ENCODE results near the gene TSPYL1.

The TSPYL1 gene

GRCh38 chr6:116267836-116268588, 11.7 kb downstream of the TSPYL1 start:
- no peak overlapping the region for H3K4me3 ChIP-seq (ENCODE audit: low read length in 2 of 2)
- H3K27me3 ChIP-seq (ENCODE audit: control insufficient read depth in 2 of 2, insufficient read depth in 2 of 2, low read length in 2 of 2): no peaks in the 10 kb centered on the region

GRCh38 chr6:116266803-116267202, 12.9 kb downstream of the TSPYL1 start:
- H3K27ac ChIP-seq (ENCODE audit: low read depth in 2 of 2, low read length in 2 of 2): no peak overlapping the region
- no peaks in the 10 kb centered on the region for H3K27me3 ChIP-seq (ENCODE audit: control insufficient read depth in 2 of 2, insufficient read depth in 2 of 2, low read length in 2 of 2)
- no peaks in the 10 kb centered on the region for H3K4me1 ChIP-seq (ENCODE audit: control insufficient read depth in 2 of 2, insufficient read depth in 2 of 2, low read length in 2 of 2)
- no peak overlapping the region for H3K4me3 ChIP-seq (ENCODE audit: low read length in 2 of 2)
- no peak overlapping the region for H3K9ac ChIP-seq (ENCODE audit: low read depth in 1 of 2, low read length in 2 of 2)
- H3K36me3 ChIP-seq (ENCODE audit: control insufficient read depth in 2 of 2, insufficient read depth in 2 of 2, low read length in 2 of 2): peaks cover 12 to 17% of the 10 kb centered on the region in 2 donors
- H3K9me3 ChIP-seq (ENCODE audit: control insufficient read depth in 2 of 2, low read length in 2 of 2): no peaks in the 10 kb centered on the region

More at GRCh38 chr6:116267836-116268588, 11.7 kb downstream of the TSPYL1 start:
- Histone ChIP-seq H3K9ac (ENCODE audit: low read depth in 1 of 2, low read length in 2 of 2) (no peak overlapping the region), H3K4me1 (ENCODE audit: control insufficient read depth in 2 of 2, insufficient read depth in 2 of 2, low read length in 2 of 2) (no peaks in the 10 kb centered on the region), H3K27ac (ENCODE audit: low read depth in 2 of 2, low read length in 2 of 2) (no peak overlapping the region), H3K36me3 (ENCODE audit: control insufficient read depth in 2 of 2, insufficient read depth in 2 of 2, low read length in 2 of 2) (peaks cover 12 to 17% of the 10 kb centered on the region in 2 donors), H3K9me3 (ENCODE audit: control insufficient read depth in 2 of 2, low read length in 2 of 2) (no peaks in the 10 kb centered on the region)

GRCh38 chr6:116265041-116265829, 14.5 kb downstream of the TSPYL1 start:
- Histone ChIP-seq H3K4me1 (ENCODE audit: control insufficient read depth in 2 of 2, insufficient read depth in 2 of 2, low read length in 2 of 2) (no peaks in the 10 kb centered on the region), H3K4me3 (ENCODE audit: low read length in 2 of 2) (no peak overlapping the region), H3K9ac (ENCODE audit: low read depth in 1 of 2, low read length in 2 of 2) (no peak overlapping the region), H3K27ac (ENCODE audit: low read depth in 2 of 2, low read length in 2 of 2) (no peak overlapping the region), H3K27me3 (ENCODE audit: control insufficient read depth in 2 of 2, insufficient read depth in 2 of 2, low read length in 2 of 2) (no peaks in the 10 kb centered on the region), H3K36me3 (ENCODE audit: control insufficient read depth in 2 of 2, insufficient read depth in 2 of 2, low read length in 2 of 2) (peaks cover 5 to 13% of the 10 kb centered on the region in 2 donors), H3K9me3 (ENCODE audit: control insufficient read depth in 2 of 2, low read length in 2 of 2) (no peaks in the 10 kb centered on the region)

GRCh38 chr6:116263353-116263752, 16.4 kb downstream of the TSPYL1 start:
- H3K27me3 ChIP-seq (ENCODE audit: control insufficient read depth in 2 of 2, insufficient read depth in 2 of 2, low read length in 2 of 2): no peaks in the 10 kb centered on the region
- no peak overlapping the region for H3K9ac ChIP-seq (ENCODE audit: low read depth in 1 of 2, low read length in 2 of 2)
- no peak overlapping the region for H3K27ac ChIP-seq (ENCODE audit: low read depth in 2 of 2, low read length in 2 of 2)
- peaks cover 8 to 13% of the 10 kb centered on the region in 2 donors for H3K36me3 ChIP-seq (ENCODE audit: control insufficient read depth in 2 of 2, insufficient read depth in 2 of 2, low read length in 2 of 2)
- no peaks in the 10 kb centered on the region for H3K4me1 ChIP-seq (ENCODE audit: control insufficient read depth in 2 of 2, insufficient read depth in 2 of 2, low read length in 2 of 2)
- no peak overlapping the region for H3K4me3 ChIP-seq (ENCODE audit: low read length in 2 of 2)
- H3K9me3 ChIP-seq (ENCODE audit: control insufficient read depth in 2 of 2, low read length in 2 of 2): no peaks in the 10 kb centered on the region

- no peak overlapping the region for H3K4me3 ChIP-seq (ENCODE audit: low read length in 2 of 2)
- H3K27me3 ChIP-seq (ENCODE audit: control insufficient read depth in 2 of 2, insufficient read depth in 2 of 2, low read length in 2 of 2): no peaks in the 10 kb centered on the region
- H3K9me3 ChIP-seq (ENCODE audit: control insufficient read depth in 2 of 2, low read length in 2 of 2): no peaks in the 10 kb centered on the region
- no peak overlapping the region for H3K27ac ChIP-seq (ENCODE audit: low read depth in 2 of 2, low read length in 2 of 2)
- peaks cover 2 to 5% of the 10 kb centered on the region in 2 donors for H3K4me1 ChIP-seq (ENCODE audit: control insufficient read depth in 2 of 2, insufficient read depth in 2 of 2, low read length in 2 of 2)
- H3K9ac ChIP-seq (ENCODE audit: low read depth in 1 of 2, low read length in 2 of 2): no peak overlapping the region
- peaks cover 0 to 3% of the 10 kb centered on the region in 2 donors for H3K36me3 ChIP-seq (ENCODE audit: control insufficient read depth in 2 of 2, insufficient read depth in 2 of 2, low read length in 2 of 2)
Observed at GRCh38 chr6:116258520-116258919, 21.2 kb downstream of the TSPYL1 start.

GRCh38 chr6:116256694-116257093, 23.0 kb downstream of the TSPYL1 start:
- no peak overlapping the region for H3K9ac ChIP-seq (ENCODE audit: low read depth in 1 of 2, low read length in 2 of 2)
- peaks cover 0 to 3% of the 10 kb centered on the region in 2 donors for H3K36me3 ChIP-seq (ENCODE audit: control insufficient read depth in 2 of 2, insufficient read depth in 2 of 2, low read length in 2 of 2)
- H3K27me3 ChIP-seq (ENCODE audit: control insufficient read depth in 2 of 2, insufficient read depth in 2 of 2, low read length in 2 of 2): no peaks in the 10 kb centered on the region
- peaks cover 12 to 14% of the 10 kb centered on the region in 2 donors for H3K4me1 ChIP-seq (ENCODE audit: control insufficient read depth in 2 of 2, insufficient read depth in 2 of 2, low read length in 2 of 2)
- H3K9me3 ChIP-seq (ENCODE audit: control insufficient read depth in 2 of 2, low read length in 2 of 2): no peaks in the 10 kb centered on the region
- no peak overlapping the region for H3K27ac ChIP-seq (ENCODE audit: low read depth in 2 of 2, low read length in 2 of 2)
- H3K4me3 ChIP-seq (ENCODE audit: low read length in 2 of 2): no peak overlapping the region

GRCh38 chr6:116255246-116255800, 24.4 kb downstream of the TSPYL1 start:
- H3K27ac ChIP-seq (ENCODE audit: low read depth in 2 of 2, low read length in 2 of 2): no peak overlapping the region
- no peaks in the 10 kb centered on the region for H3K9me3 ChIP-seq (ENCODE audit: control insufficient read depth in 2 of 2, low read length in 2 of 2)
- H3K27me3 ChIP-seq (ENCODE audit: control insufficient read depth in 2 of 2, insufficient read depth in 2 of 2, low read length in 2 of 2): no peaks in the 10 kb centered on the region
- H3K36me3 ChIP-seq (ENCODE audit: control insufficient read depth in 2 of 2, insufficient read depth in 2 of 2, low read length in 2 of 2): peaks cover 0 to 3% of the 10 kb centered on the region in 2 donors
- peak overlapping the region in 1 of 2 donors; percentile 26 for H3K9ac ChIP-seq (ENCODE audit: low read depth in 1 of 2, low read length in 2 of 2)
- peak overlapping the region in 1 of 2 donors; percentile 3 for H3K4me3 ChIP-seq (ENCODE audit: low read length in 2 of 2)
- peaks cover 19 to 24% of the 10 kb centered on the region in 2 donors for H3K4me1 ChIP-seq (ENCODE audit: control insufficient read depth in 2 of 2, insufficient read depth in 2 of 2, low read length in 2 of 2)

GRCh38 chr6:116254297-116255056, 25.3 kb downstream of the TSPYL1 start:
- Histone ChIP-seq H3K27ac (ENCODE audit: low read depth in 2 of 2, low read length in 2 of 2) (peak overlapping the region; percentile 80 to 83), H3K4me3 (ENCODE audit: low read length in 2 of 2) (peak overlapping the region; percentile 86 to 92), H3K4me1 (ENCODE audit: control insufficient read depth in 2 of 2, insufficient read depth in 2 of 2, low read length in 2 of 2) (peaks cover 19 to 25% of the 10 kb centered on the region in 2 donors), H3K36me3 (ENCODE audit: control insufficient read depth in 2 of 2, insufficient read depth in 2 of 2, low read length in 2 of 2) (peaks cover 0 to 3% of the 10 kb centered on the region in 2 donors), H3K27me3 (ENCODE audit: control insufficient read depth in 2 of 2, insufficient read depth in 2 of 2, low read length in 2 of 2) (no peaks in the 10 kb centered on the region), H3K9ac (ENCODE audit: low read depth in 1 of 2, low read length in 2 of 2) (peak overlapping the region; percentile 63 to 87), H3K9me3 (ENCODE audit: control insufficient read depth in 2 of 2, low read length in 2 of 2) (no peaks in the 10 kb centered on the region)

- Histone ChIP-seq H3K9me3 (ENCODE audit: control insufficient read depth in 2 of 2, low read length in 2 of 2) (no peaks in the 10 kb centered on the region), H3K4me3 (ENCODE audit: low read length in 2 of 2) (peak within 1 kb of the TSS; percentile 86 to 92), H3K4me1 (ENCODE audit: control insufficient read depth in 2 of 2, insufficient read depth in 2 of 2, low read length in 2 of 2) (peaks cover 19 to 25% of the 10 kb centered on the region in 2 donors), H3K36me3 (ENCODE audit: control insufficient read depth in 2 of 2, insufficient read depth in 2 of 2, low read length in 2 of 2) (peaks cover 0 to under 1% of the 10 kb centered on the region in 2 donors), H3K9ac (ENCODE audit: low read depth in 1 of 2, low read length in 2 of 2) (peak within 1 kb of the TSS; percentile 63 to 87), H3K27me3 (ENCODE audit: control insufficient read depth in 2 of 2, insufficient read depth in 2 of 2, low read length in 2 of 2) (no peaks in the 10 kb centered on the region), H3K27ac (ENCODE audit: low read depth in 2 of 2, low read length in 2 of 2) (peak within 1 kb of the TSS; percentile 80 to 83)
Observed at GRCh38 chr6:116253505-116254296, 26.0 kb downstream of the TSPYL1 start, which contains the start of gene TSPYL4. Gene TSPYL4, minus strand, starts transcription at chr6:116254075. Its CDS starts 67 bp downstream, at chr6:116254008.

Measured in mucosa of rectum (tissue), 2 donors.